Vagina (tissue), 2 donors: ENCODE results near the gene ABRAXAS1. TPM values are rescaled to one million over a fixed set of nuclear protein-coding genes. Genes with fewer than 3 reads are reported as not detected.

Source experiments
- DNase-seq, 2 donors: peaks; one replicate each; pipeline ENCODE4 v3.0.0-alpha.2; 2017; ENCODE audit errors: extremely low spot score in 2 of 2
- H3K27ac ChIP-seq: fragments of 200-600 bp; sonication (generic); one replicate; pipeline ENCODE4 v1.5.1; 2019
- H3K27me3 ChIP-seq: fragments of 200-600 bp; sonication (generic); one replicate; pipeline ENCODE4 v1.5.1; 2019
- H3K36me3 ChIP-seq, 2 donors: fragments of 200-600 bp; sonication (generic); one replicate each; pipeline ENCODE4 v1.5.1; 2017 to 2019
- H3K4me1 ChIP-seq: fragments of 200-600 bp; sonication (generic); one replicate; pipeline ENCODE4 v1.5.1; 2019
- H3K4me3 ChIP-seq, 2 donors: fragments of 200-600 bp; sonication (generic); 1 replicate in 1 of 2; 2 replicates in 1 of 2; pipeline ENCODE4 v1.5.1; 2016 to 2019
- H3K9me3 ChIP-seq: fragments of 200-600 bp; sonication (generic); one replicate; pipeline ENCODE4 v1.5.1; 2019
- CTCF ChIP-seq, 3 experiments: fragments of 450-650 bp in 2 of 3; fragments of 200-600 bp in 1 of 3; sonication (generic) in 1 of 3; IDR thresholded peaks; one replicate each; pipeline ENCODE4 v1.5.1; 2017 to 2019; ENCODE audit warnings: antibody characterized with exemption in 3 of 3, mild to moderate bottlenecking in 2 of 3, moderate library complexity in 2 of 3
- POLR2A ChIP-seq, 2 donors: fragments of 450-650 bp; IDR thresholded peaks; one replicate each; pipeline ENCODE4 v1.6.1; 2017; ENCODE audit warnings: antibody characterized with exemption in 2 of 2, mild to moderate bottlenecking in 2 of 2, moderate library complexity in 2 of 2
- POLR2AphosphoS5 ChIP-seq, 2 donors: sonication (generic); formaldehyde crosslinking; IDR thresholded peaks; one replicate each; pipeline ENCODE4 v1.9.0; 2017; ENCODE audit warnings: antibody characterized with exemption in 2 of 2, mild to moderate bottlenecking in 2 of 2, low read depth in 1 of 2; ENCODE audit not compliant: insufficient read depth in 1 of 2
- intact Hi-C: fragments of 100-400 bp; cut with DNase I; formaldehyde crosslinking; loops from one replicate; pipeline ENCODE4 v1.15.1; 2023
- total RNA-seq: library from RNA; depleted of rRNA; stranded (reverse); fragments of >200 nt; gene quantifications from one replicate; pipeline ENCODE4 v1.2.3, GENCODE V29; 2016

ABRAXAS1 gene
- total RNA-seq, 1 donor from 2014 or later: 11.5 TPM

GRCh38 chr4:83431200-83431599 lies 53.7 kb downstream of the ABRAXAS1 start:
- peaks cover 0 to 24% of the 10 kb centered on the region in 2 donors for H3K36me3 ChIP-seq

GRCh38 chr4:83418211-83418610 lies 66.7 kb downstream of the ABRAXAS1 start:
- intact Hi-C loops: no loop called here
- Histone ChIP-seq H3K27me3 (no peaks in the 10 kb centered on the region), H3K27ac (no peak overlapping the region), H3K36me3 (peaks cover 0 to 56% of the 10 kb centered on the region in 2 donors), H3K4me1 (no peaks in the 10 kb centered on the region), H3K4me3 (no peak overlapping the region), H3K9me3 (no peaks in the 10 kb centered on the region)
- TF ChIP-seq CTCF (IDR thresholded peaks at IDR 0.05) (no peak), POLR2A (IDR thresholded peaks at IDR 0.05) (no peak), POLR2AphosphoS5 (IDR thresholded peaks at IDR 0.05; ENCODE audit: insufficient read depth in 1 of 2, low read depth in 1 of 2) (no peak)
- no peak for DNase-seq

More at GRCh38 chr4:83431200-83431599, 53.7 kb downstream of the ABRAXAS1 start:
- Histone ChIP-seq H3K4me3 (no peak overlapping the region), H3K4me1 (no peaks in the 10 kb centered on the region), H3K9me3 (no peaks in the 10 kb centered on the region), H3K27ac (no peak overlapping the region), H3K27me3 (no peaks in the 10 kb centered on the region)
- TF ChIP-seq POLR2AphosphoS5 (IDR thresholded peaks at IDR 0.05; ENCODE audit: insufficient read depth in 1 of 2, low read depth in 1 of 2) (no peak), POLR2A (IDR thresholded peaks at IDR 0.05) (no peak), CTCF (IDR thresholded peaks at IDR 0.05) (no peak)
- no peak for DNase-seq
- intact Hi-C loops: no loop called here

GRCh38 chr4:83417566-83417965 lies 67.3 kb downstream of the ABRAXAS1 start:
- intact Hi-C loops: no loop called here
- DNase-seq: no peak
- TF ChIP-seq CTCF (IDR thresholded peaks at IDR 0.05) (no peak), POLR2A (IDR thresholded peaks at IDR 0.05) (no peak), POLR2AphosphoS5 (IDR thresholded peaks at IDR 0.05; ENCODE audit: insufficient read depth in 1 of 2, low read depth in 1 of 2) (no peak)
- Histone ChIP-seq H3K4me1 (no peaks in the 10 kb centered on the region), H3K27me3 (no peaks in the 10 kb centered on the region), H3K4me3 (no peak overlapping the region), H3K36me3 (peaks cover 0 to 55% of the 10 kb centered on the region in 2 donors), H3K27ac (no peak overlapping the region), H3K9me3 (no peaks in the 10 kb centered on the region)

GRCh38 chr4:83413676-83414075 lies 71.2 kb downstream of the ABRAXAS1 start:
- Histone ChIP-seq H3K27me3 (no peaks in the 10 kb centered on the region), H3K9me3 (no peaks in the 10 kb centered on the region), H3K4me3 (no peak overlapping the region), H3K4me1 (no peaks in the 10 kb centered on the region), H3K36me3 (peaks cover 0 to 37% of the 10 kb centered on the region in 2 donors), H3K27ac (no peak overlapping the region)
- DNase-seq: no peak
- intact Hi-C loops: no loop called here
- TF ChIP-seq POLR2A (IDR thresholded peaks at IDR 0.05) (no peak), POLR2AphosphoS5 (IDR thresholded peaks at IDR 0.05; ENCODE audit: insufficient read depth in 1 of 2, low read depth in 1 of 2) (no peak), CTCF (IDR thresholded peaks at IDR 0.05) (no peak)

Other genes with a start within 250 kb of the ABRAXAS1 start
- gene COQ2, start 200.3 kb downstream of the ABRAXAS1 start, total RNA-seq: 4.2 TPM
- gene HPSE, start 150.3 kb downstream of the ABRAXAS1 start, total RNA-seq: 1.7 TPM
- 14.2 TPM for gene HELQ, start 29.3 kb downstream of the ABRAXAS1 start, total RNA-seq
- 15.2 TPM for gene MRPS18C, start 29.0 kb downstream of the ABRAXAS1 start, total RNA-seq
- gene GPAT3, start 51.0 kb upstream of the ABRAXAS1 start, total RNA-seq: 5.2 TPM